Keratinocyte (primary cell): Measurements from ENCODE around the gene ZNF236. TPM values are rescaled to one million over a fixed set of nuclear protein-coding genes. Genes with fewer than 3 reads are reported as not detected.
A peak's percentile ranks its signal among the peaks of the same experiment; 100 is the strongest.
"Not testable (repeated sequence)": the region's sequence is repeated elsewhere in the genome, so short reads cannot be mapped to it uniquely, and the experiment has no call there.

Experiments
- DNase-seq: peaks from one replicate; pipeline ENCODE4 v3.0.0-alpha.2; 2011; ENCODE audit warnings: low read depth, missing footprints, low spot score
- FAIRE-seq: peaks from 2 replicates; lab custom pipeline; 2011; peaks lifted over from hg19 to GRCh38; lab: Jason Lieb, UNC
- H2AFZ ChIP-seq: 2 replicates; pipeline ENCODE4 v1.6.0; 2012; ENCODE audit warnings: low read length, control low read depth, inconsistent platforms; ENCODE audit not compliant: control insufficient read depth
- H3K27ac ChIP-seq: 2 replicates; pipeline ENCODE4 v1.5.1; 2011; ENCODE audit warnings: low read length; ENCODE audit not compliant: control insufficient read depth, insufficient read depth
- H3K27me3 ChIP-seq: 3 replicates; pipeline ENCODE4 v1.6.0; 2011; ENCODE audit warnings: low read length; ENCODE audit not compliant: control insufficient read depth, insufficient read depth; ENCODE audit errors: extremely low read depth
- H3K36me3 ChIP-seq, 2 experiments: 2 replicates in 1 of 2; 3 replicates in 1 of 2; pipeline ENCODE4 v1.5.1; 2011; ENCODE audit warnings: low read length in 2 of 2, mild to moderate bottlenecking in 1 of 2; ENCODE audit not compliant: control insufficient read depth in 2 of 2, insufficient read depth in 2 of 2; ENCODE audit errors: extremely low read depth in 1 of 2
- H3K4me1 ChIP-seq: 3 replicates; pipeline ENCODE4 v1.5.1; 2011; ENCODE audit warnings: low read length; ENCODE audit not compliant: control insufficient read depth, insufficient read depth; ENCODE audit errors: extremely low read depth
- H3K4me2 ChIP-seq: 3 replicates; pipeline ENCODE4 v1.6.0; 2011; ENCODE audit warnings: low read depth, low read length; ENCODE audit not compliant: control insufficient read depth, insufficient read depth; ENCODE audit errors: extremely low read depth
- H3K4me3 ChIP-seq, 3 experiments: fragments of 200-600 bp in 1 of 3; sonication (generic) in 1 of 3; 2 replicates in 2 of 3; 3 replicates in 1 of 3; pipeline ENCODE4 v1.5.1; 2011 to 2016; ENCODE audit warnings: low read length in 3 of 3, mild to moderate bottlenecking in 3 of 3, control low read depth in 2 of 3, inconsistent platforms in 1 of 3, low read depth in 1 of 3, mixed read lengths in 1 of 3, mixed run types in 1 of 3, moderate library complexity in 1 of 3; ENCODE audit not compliant: control insufficient read depth in 2 of 3, insufficient read depth in 2 of 3; ENCODE audit errors: extremely low read depth in 1 of 3
- H3K79me2 ChIP-seq: 2 replicates; pipeline ENCODE4 v1.6.0; 2012; ENCODE audit warnings: low read length; ENCODE audit not compliant: control insufficient read depth, insufficient read depth
- H3K9ac ChIP-seq: 3 replicates; pipeline ENCODE4 v1.6.0; 2011; ENCODE audit warnings: low read length; ENCODE audit not compliant: control insufficient read depth, insufficient read depth; ENCODE audit errors: extremely low read depth
- H3K9me1 ChIP-seq: 3 replicates; pipeline ENCODE4 v1.6.0; 2011; ENCODE audit warnings: low read length; ENCODE audit not compliant: control insufficient read depth, insufficient read depth; ENCODE audit errors: extremely low read depth
- H3K9me3 ChIP-seq: 2 replicates; pipeline ENCODE4 v1.5.1; 2012; ENCODE audit warnings: low read depth, low read length; ENCODE audit not compliant: control insufficient read depth
- H4K20me1 ChIP-seq: 3 replicates; pipeline ENCODE4 v1.6.0; 2011; ENCODE audit warnings: low read length; ENCODE audit not compliant: control insufficient read depth, insufficient read depth; ENCODE audit errors: extremely low read depth
- EZH2 ChIP-seq: IDR thresholded peaks from one replicate; pipeline ENCODE4 v1.6.1; 2012; ENCODE audit warnings: inconsistent platforms, mild to moderate bottlenecking, low read length, moderate library complexity
- dilution Hi-C: fragments of 300-500 bp; cut with MboI; formaldehyde crosslinking; loops from one replicate; pipeline ENCODE4 v1.7.0; 2020; ENCODE audit warnings: low sequenced_read_pairs; ENCODE audit not compliant: extremely low pct_ligation_motif_present
- polyA plus RNA-seq, 5 experiments: library from polyadenylated mRNA; depleted of rRNA in 3 of 5; stranded (reverse) in 3 of 5; stranded (forward) in 1 of 5; unstranded in 1 of 5; fragments of >200 nt; gene quantifications; 1 replicate in 1 of 5; 2 replicates in 3 of 5; 3 replicates in 1 of 5; pipeline versions ENCODE4 v1.2.1 to v1.2.3, GENCODE V29; 2011 to 2012; ENCODE audit warnings: missing spikeins in 2 of 5, low read depth in 1 of 5, low replicate concordance in 1 of 5
- TF ChIP-seq, protein P1 (sequence below), 3 experiments: IDR thresholded peaks in 1 of 3; conservative IDR thresholded peaks in 1 of 3; optimal IDR thresholded peaks in 1 of 3; 2 replicates in 2 of 3; 3 replicates in 1 of 3; pipeline versions ENCODE3 to v1.5.1; 2011; ENCODE audit warnings: low read length in 3 of 3, mild to moderate bottlenecking in 3 of 3, moderate library complexity in 2 of 3, control low read depth in 1 of 3, inconsistent platforms in 1 of 3; ENCODE audit not compliant: insufficient read depth in 2 of 3; ENCODE audit errors: extremely low read depth in 1 of 3

The ZNF236 gene
- polyA plus RNA-seq, 1 donor (not counting 4 experiments of a cell fraction or from before 2014, with no cell fraction given) = 4.5 TPM

DNA sequence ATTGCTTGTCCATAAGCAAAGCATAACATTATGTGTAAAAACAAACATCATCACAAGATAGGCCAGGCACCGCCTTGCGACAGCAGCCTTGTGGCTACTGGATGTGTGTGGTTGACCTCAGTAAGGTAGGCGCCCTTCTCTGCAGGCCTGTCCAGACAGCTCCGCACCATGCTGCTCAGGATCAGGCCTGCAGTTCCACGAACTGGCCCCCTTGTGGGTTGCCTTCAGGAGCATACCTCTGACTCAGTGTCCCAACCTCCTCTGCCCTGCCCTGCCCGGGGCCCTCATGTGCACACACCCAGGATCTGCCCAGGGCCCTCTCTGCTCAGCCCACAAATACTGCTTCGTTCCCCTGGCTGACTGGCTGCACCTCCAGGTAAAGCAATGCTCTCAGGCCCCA lies 16.1 kb upstream of the ZNF236 start:
- FAIRE-seq = peak; percentile 96
- Histone ChIP-seq H3K9me3 (no peaks in the 10 kb centered on the region), H2AFZ (no peak overlapping the region), H4K20me1 (no peaks in the 10 kb centered on the region), H3K27me3 (no peaks in the 10 kb centered on the region), H3K27ac (peak overlapping the region; percentile 37), H3K79me2 (no peaks in the 10 kb centered on the region), H3K4me3 (no peak overlapping the region), H3K4me2 (peak overlapping the region; percentile 9), H3K36me3 (peaks cover 0 to 3% of the 10 kb centered on the region in 2 experiments), H3K9me1 (no peaks in the 10 kb centered on the region), H3K9ac (no peak overlapping the region), H3K4me1 (peaks cover 37% of the 10 kb centered on the region)
- no peak for TF ChIP-seq EZH2
- TF ChIP-seq, protein P1, sequence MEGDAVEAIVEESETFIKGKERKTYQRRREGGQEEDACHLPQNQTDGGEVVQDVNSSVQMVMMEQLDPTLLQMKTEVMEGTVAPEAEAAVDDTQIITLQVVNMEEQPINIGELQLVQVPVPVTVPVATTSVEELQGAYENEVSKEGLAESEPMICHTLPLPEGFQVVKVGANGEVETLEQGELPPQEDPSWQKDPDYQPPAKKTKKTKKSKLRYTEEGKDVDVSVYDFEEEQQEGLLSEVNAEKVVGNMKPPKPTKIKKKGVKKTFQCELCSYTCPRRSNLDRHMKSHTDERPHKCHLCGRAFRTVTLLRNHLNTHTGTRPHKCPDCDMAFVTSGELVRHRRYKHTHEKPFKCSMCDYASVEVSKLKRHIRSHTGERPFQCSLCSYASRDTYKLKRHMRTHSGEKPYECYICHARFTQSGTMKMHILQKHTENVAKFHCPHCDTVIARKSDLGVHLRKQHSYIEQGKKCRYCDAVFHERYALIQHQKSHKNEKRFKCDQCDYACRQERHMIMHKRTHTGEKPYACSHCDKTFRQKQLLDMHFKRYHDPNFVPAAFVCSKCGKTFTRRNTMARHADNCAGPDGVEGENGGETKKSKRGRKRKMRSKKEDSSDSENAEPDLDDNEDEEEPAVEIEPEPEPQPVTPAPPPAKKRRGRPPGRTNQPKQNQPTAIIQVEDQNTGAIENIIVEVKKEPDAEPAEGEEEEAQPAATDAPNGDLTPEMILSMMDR (optimal IDR thresholded peaks at IDR 0.05 in 1 of 3, IDR thresholded peaks at IDR 0.05 in 1 of 3, conservative IDR thresholded peaks at IDR 0.05 in 1 of 3; ENCODE audit: extremely low read depth in 1 of 3, insufficient read depth in 2 of 3, low read length in 3 of 3) = peak in 2 of 3 experiments; percentile 2 to 12
- dilution Hi-C loops = no loop called here
- peak; percentile 96 for DNase-seq

DNA sequence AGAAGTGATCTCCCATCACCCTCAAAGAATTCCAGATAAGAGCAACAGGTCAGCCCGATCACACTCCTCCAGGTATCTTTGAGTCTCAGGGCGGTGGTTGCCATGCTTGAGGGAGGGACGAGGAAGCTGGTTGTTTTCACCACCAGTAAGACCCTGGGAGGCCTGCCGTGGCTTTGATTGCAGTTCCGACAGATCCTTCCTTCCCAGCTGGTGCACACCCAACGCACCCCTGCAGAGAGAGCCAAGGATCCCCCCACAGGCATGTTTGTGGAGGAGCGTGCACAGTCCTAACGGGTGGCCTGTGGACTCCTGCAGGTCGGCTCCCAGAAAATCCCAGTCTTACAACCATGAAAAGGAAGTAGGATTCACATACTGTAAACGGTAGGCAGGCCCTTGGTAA lies 13.8 kb upstream of the ZNF236 start:
- no peaks in the 10 kb centered on the region for H3K9me3 ChIP-seq
- no peak for FAIRE-seq

DNA sequence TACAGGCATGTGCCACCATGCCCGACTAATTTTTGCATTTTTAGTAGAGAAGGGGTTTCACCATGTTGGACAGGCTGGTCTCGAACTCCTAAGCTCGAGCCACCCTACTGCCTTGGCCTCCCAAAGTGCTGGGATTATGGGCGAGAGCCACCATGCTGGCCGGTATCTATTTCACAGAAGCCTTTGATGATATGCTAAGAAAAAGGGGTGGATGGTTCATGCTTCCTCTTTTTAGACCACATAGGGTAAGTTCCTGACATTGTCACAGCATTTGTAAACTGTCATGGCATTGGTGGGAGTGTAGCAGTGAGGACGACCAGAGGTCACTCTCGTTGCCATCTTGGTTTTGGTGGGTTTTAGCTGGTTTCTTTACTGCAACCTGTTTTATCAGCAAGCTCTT lies 10.8 kb upstream of the ZNF236 start:
- DNase-seq, H3K36me3 ChIP-seq, H3K4me3 ChIP-seq, H4K20me1 ChIP-seq, H3K79me2 ChIP-seq, H3K9me1 ChIP-seq, dilution Hi-C loops, H3K9ac ChIP-seq, H3K27me3 ChIP-seq, H2AFZ ChIP-seq, H3K4me1 ChIP-seq, H3K9me3 ChIP-seq, FAIRE-seq, H3K4me2 ChIP-seq, H3K27ac ChIP-seq: not testable (repeated sequence)

More for the DNA sequence above, 13.8 kb upstream of the ZNF236 start:
- Histone ChIP-seq H3K27ac (no peak overlapping the region), H3K36me3 (peaks cover 0 to 3% of the 10 kb centered on the region in 2 experiments), H4K20me1 (no peaks in the 10 kb centered on the region), H3K79me2 (no peaks in the 10 kb centered on the region), H3K9me1 (no peaks in the 10 kb centered on the region), H3K4me2 (no peak overlapping the region), H3K4me3 (no peak overlapping the region), H3K4me1 (peaks cover 29% of the 10 kb centered on the region), H3K9ac (no peak overlapping the region), H3K27me3 (no peaks in the 10 kb centered on the region), H2AFZ (no peak overlapping the region)
- no peak for DNase-seq
- no peak for TF ChIP-seq EZH2
- TF ChIP-seq, protein P1 (optimal IDR thresholded peaks at IDR 0.05 in 1 of 3, IDR thresholded peaks at IDR 0.05 in 1 of 3, conservative IDR thresholded peaks at IDR 0.05 in 1 of 3; ENCODE audit: extremely low read depth in 1 of 3, insufficient read depth in 2 of 3, low read length in 3 of 3) = no peak
- dilution Hi-C loops = no loop called here
